Stomach (tissue), 9 donors: ENCODE measurements around the gene FHAD1. TPM values are rescaled to one million over a fixed set of nuclear protein-coding genes. Genes with fewer than 3 reads are reported as not detected.

ENCODE experiments used
- DNase-seq, 2 donors: peaks; one replicate each; pipeline versions ENCODE4 v3.0.0 to v3.0.0-alpha.2; 2013 to 2019
- H3K27ac ChIP-seq, 5 donors: fragments of 200-600 bp in 4 of 5; sonication (generic) in 4 of 5; one replicate each; pipeline ENCODE4 v1.5.1; 2013 to 2019; ENCODE audit warnings: mild to moderate bottlenecking in 1 of 5, moderate library complexity in 1 of 5
- H3K27me3 ChIP-seq, 3 donors: fragments of 200-600 bp; sonication (generic); one replicate each; pipeline ENCODE4 v1.5.1; 2017 to 2019; ENCODE audit warnings: mixed run types in 1 of 3
- H3K36me3 ChIP-seq, 4 donors: fragments of 200-600 bp; sonication (generic); 1 replicate in 3 of 4; 2 replicates in 1 of 4; pipeline ENCODE4 v1.5.1; 2016 to 2019
- H3K4me1 ChIP-seq, 4 donors: fragments of 200-600 bp; sonication (generic); one replicate each; pipeline ENCODE4 v1.5.1; 2016 to 2019
- H3K4me3 ChIP-seq, 4 donors: fragments of 200-600 bp; sonication (generic) in 3 of 4; one replicate each; pipeline ENCODE4 v1.5.1; 2016 to 2019; ENCODE audit warnings: mild to moderate bottlenecking in 1 of 4
- H3K9me3 ChIP-seq, 4 donors: fragments of 200-600 bp; sonication (generic); one replicate each; pipeline ENCODE4 v1.5.1; 2016 to 2019
- CTCF ChIP-seq, 7 experiments: fragments of 450-650 bp in 4 of 7; fragments of 200-600 bp in 3 of 7; sonication (generic) in 3 of 7; IDR thresholded peaks; one replicate each; pipeline ENCODE4 v1.5.1; 2016 to 2019; ENCODE audit warnings: antibody characterized with exemption in 7 of 7, control low read depth in 2 of 7, mild to moderate bottlenecking in 1 of 7
- EP300 ChIP-seq: sonication (generic); formaldehyde crosslinking; IDR thresholded peaks from one replicate; pipeline ENCODE4 v1.6.1; 2017; ENCODE audit warnings: antibody characterized with exemption
- POLR2A ChIP-seq, 4 donors: fragments of 450-650 bp; IDR thresholded peaks; one replicate each; pipeline ENCODE4 v1.6.1; 2016; ENCODE audit warnings: antibody characterized with exemption in 4 of 4, control low read depth in 2 of 4, mild to moderate bottlenecking in 1 of 4, moderate library complexity in 1 of 4
- POLR2AphosphoS5 ChIP-seq, 3 donors: sonication (generic); formaldehyde crosslinking; IDR thresholded peaks; one replicate each; pipeline ENCODE4 v1.6.1; 2016; ENCODE audit warnings: antibody characterized with exemption in 3 of 3
- WGBS, 5 donors: extraction: QIAGEN DNeasy Blood & Tissue Kit in 3 of 5; methylation state at CpG; one replicate each; pipeline versions ENCODE4 v1.1.5 to v1.1.7; 2013 to 2018; 5-methylcytosine and 5-hydroxymethylcytosine counted together
- intact Hi-C: fragments of 100-400 bp; cut with DNase I; formaldehyde crosslinking; loops from one replicate; pipeline ENCODE4 v1.15.1; 2023; ENCODE audit warnings: low total_unique reads
- polyA plus RNA-seq, 3 donors: library from polyadenylated mRNA; stranded (reverse); fragments of 200-250 nt; gene quantifications; one replicate each; pipeline ENCODE4 v1.2.3, GENCODE V29; 2013
- total RNA-seq, 5 donors: library from RNA; depleted of rRNA; stranded (reverse); fragments of >200 nt; gene quantifications; one replicate each; pipeline versions ENCODE4 v1.1.0 to v1.2.3, GENCODE V29; 2014 to 2016
- donor health status: healthy with polysubstance abuse.
- donor health status: Bipolar disorder and iron deficiency.
- donor health status: healthy.

FHAD1 gene
- total and polyA plus RNA-seq, 8 donors: 0.38 to 5.1 (median 1.4) TPM; not detected in 2

GRCh38 chr1:15201221-15201620 is 45.8 kb upstream of the FHAD1 start:
- H3K36me3 ChIP-seq: peaks cover 0 to 1% (median 0%) of the 10 kb centered on the region in 4 donors
- 18 to 43% (median 29%) methylated on average over 4 of the region's 4 CpGs for WGBS, 5 donors
- H3K4me3 ChIP-seq: no peak overlapping the region
- no peaks in the 10 kb centered on the region for H3K27me3 ChIP-seq
- H3K9me3 ChIP-seq: no peaks in the 10 kb centered on the region
- H3K4me1 ChIP-seq: peaks cover 58 to 100% (median 84%) of the 10 kb centered on the region in 4 donors
- DNase-seq: no peak
- TF ChIP-seq POLR2A (IDR thresholded peaks at IDR 0.05): no peak
- TF ChIP-seq EP300: no peak
- no peak for TF ChIP-seq POLR2AphosphoS5 (IDR thresholded peaks at IDR 0.05)
- no peak for TF ChIP-seq CTCF (IDR thresholded peaks at IDR 0.05)
- H3K27ac ChIP-seq: peak overlapping the region; percentile 69 to 95 (median 89)
- intact Hi-C loops: no loop called here

- H3K36me3 ChIP-seq: no peaks in the 10 kb centered on the region
- no peaks in the 10 kb centered on the region for H3K27me3 ChIP-seq
- intact Hi-C loops: no loop called here
- no peaks in the 10 kb centered on the region for H3K9me3 ChIP-seq
- WGBS, 5 donors: 28 to 41% (median 31%) methylated on average over 13 of the region's 13 CpGs
- peak; percentile 86 to 89 for DNase-seq
- TF ChIP-seq POLR2AphosphoS5 (IDR thresholded peaks at IDR 0.05) (peak; percentile 26 to 92 (median 82)), EP300 (no peak), CTCF (IDR thresholded peaks at IDR 0.05) (peak in 3 of 7 experiments; percentile 14 to 35 (median 30)), POLR2A (IDR thresholded peaks at IDR 0.05) (no peak)
- peaks cover 65 to 100% (median 84%) of the 10 kb centered on the region in 4 donors for H3K4me1 ChIP-seq
- peak overlapping the region; percentile 69 to 95 (median 89) for H3K27ac ChIP-seq
- no peak overlapping the region for H3K4me3 ChIP-seq
Observed at GRCh38 chr1:15201849-15202551, 45.0 kb upstream of the FHAD1 start.

GRCh38 chr1:15204931-15205330 is 42.1 kb upstream of the FHAD1 start:
- H3K27me3 ChIP-seq: no peaks in the 10 kb centered on the region
- intact Hi-C loops: no loop called here
- peak overlapping the region in 4 of 5 donors; percentile 84 to 95 (median 90) for H3K27ac ChIP-seq
- TF ChIP-seq POLR2AphosphoS5 (IDR thresholded peaks at IDR 0.05): no peak
- TF ChIP-seq POLR2A (IDR thresholded peaks at IDR 0.05): no peak
- no peak for TF ChIP-seq CTCF (IDR thresholded peaks at IDR 0.05)
- TF ChIP-seq EP300: no peak
- peak overlapping the region in 1 of 4 donors; percentile 15 for H3K4me3 ChIP-seq
- DNase-seq: no peak
- WGBS, 5 donors: 83 to 90% (median 85%) methylated on average over 7 of the region's 7 CpGs
- no peaks in the 10 kb centered on the region for H3K36me3 ChIP-seq
- peaks cover 62 to 100% (median 85%) of the 10 kb centered on the region in 4 donors for H3K4me1 ChIP-seq
- no peaks in the 10 kb centered on the region for H3K9me3 ChIP-seq

GRCh38 chr1:15205586-15206346 is 41.3 kb upstream of the FHAD1 start:
- Histone ChIP-seq H3K9me3 (no peaks in the 10 kb centered on the region), H3K4me3 (peak overlapping the region in 1 of 4 donors; percentile 31), H3K27me3 (no peaks in the 10 kb centered on the region), H3K27ac (peak overlapping the region; percentile 67 to 95 (median 84)), H3K36me3 (no peaks in the 10 kb centered on the region), H3K4me1 (peaks cover 59 to 100% (median 82%) of the 10 kb centered on the region in 4 donors)
- no peak for DNase-seq
- no peak for TF ChIP-seq CTCF (IDR thresholded peaks at IDR 0.05)
- no peak for TF ChIP-seq POLR2A (IDR thresholded peaks at IDR 0.05)
- TF ChIP-seq EP300: no peak
- TF ChIP-seq POLR2AphosphoS5 (IDR thresholded peaks at IDR 0.05): no peak
- intact Hi-C loops: no loop called here
- WGBS, 5 donors: 66 to 76% (median 69%) methylated on average over 12 of the region's 12 CpGs
